ENCODE data around the gene CCDC74A.
"Not testable (repeated sequence)": the region's sequence is repeated elsewhere in the genome, so short reads cannot be mapped to it uniquely, and the experiment has no call there.

DNA sequence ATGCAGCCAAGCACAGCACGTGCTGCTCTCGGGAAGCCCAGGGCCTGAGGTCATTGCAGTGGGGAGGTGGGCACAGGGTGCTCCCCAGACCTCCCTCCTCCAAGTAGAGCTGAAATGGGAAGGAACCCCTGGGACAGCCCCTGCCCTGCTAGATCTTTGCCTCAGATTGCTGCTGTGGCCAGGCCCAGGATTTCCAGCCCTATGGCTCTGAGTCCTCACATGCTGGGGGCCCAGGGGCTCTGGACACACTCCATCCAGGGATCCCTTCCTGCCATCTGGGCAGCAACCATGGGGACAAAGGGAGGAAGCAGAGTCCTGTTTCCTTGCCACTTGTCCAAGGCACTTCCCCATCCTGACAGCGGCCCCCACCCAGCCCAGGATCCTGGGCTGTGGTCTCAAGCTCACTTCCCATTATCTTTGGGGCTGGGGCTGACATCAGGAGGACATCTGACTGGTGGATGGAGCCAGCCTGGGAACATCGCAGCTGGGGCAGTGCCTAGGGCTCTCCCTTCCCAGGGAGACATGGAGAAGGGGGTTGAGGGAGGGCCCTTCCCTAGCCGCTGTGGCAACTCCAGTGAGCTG, 2.3 kb downstream of the CCDC74A start:
- not testable (repeated sequence) for TF ChIP-seq EZH2 (IDR thresholded peaks at IDR 0.05; ENCODE audit: borderline replicate concordance, low read depth, low read length, severe bottlenecking); CTCF (IDR thresholded peaks at IDR 0.05; ENCODE audit: borderline replicate concordance, extremely low read depth, low read length, poor library complexity, severe bottlenecking)
